KG1 (cell line): ENCODE measurements around the gene FAIM2.
"Not testable (repeated sequence)": the region's sequence is repeated elsewhere in the genome, so short reads cannot be mapped to it uniquely, and the experiment has no call there.

ENCODE experiments used
- DNase-seq: peaks from one replicate; lab custom pipeline; 2025; lab: John Stamatoyannopoulos, UW

FAIM2 gene

GRCh38 chr12:49893753-49894750, 9.6 kb downstream of the FAIM2 start:
- no peak for DNase-seq

DNA sequence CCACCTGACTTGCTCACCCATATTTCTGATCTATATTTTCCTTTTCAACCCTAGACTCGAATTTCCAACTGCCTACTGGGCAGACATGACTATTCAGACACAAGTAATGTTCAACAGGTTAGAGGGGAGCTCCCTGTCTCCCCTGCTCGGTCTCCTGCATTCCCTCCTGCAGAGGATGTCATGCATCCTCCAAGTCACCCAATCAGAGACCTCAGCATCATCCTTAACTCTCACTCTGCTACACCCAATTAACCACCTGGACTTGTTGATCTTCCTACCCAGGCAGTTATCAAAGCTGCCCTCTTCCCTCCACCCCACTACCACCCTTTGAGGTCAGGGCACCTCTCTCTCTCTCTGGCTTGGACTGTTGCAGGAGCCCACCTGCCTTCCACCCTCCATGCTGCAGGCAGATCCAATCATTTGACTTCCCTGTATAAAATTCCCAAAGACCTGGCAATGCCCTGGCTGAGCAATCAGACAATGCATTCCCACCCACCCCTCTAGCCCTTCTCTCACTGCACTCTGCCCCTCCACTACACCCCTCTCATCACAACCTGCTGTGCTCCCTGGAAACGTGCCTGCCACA, 10.9 kb downstream of the FAIM2 start:
- DNase-seq: no peak

DNA sequence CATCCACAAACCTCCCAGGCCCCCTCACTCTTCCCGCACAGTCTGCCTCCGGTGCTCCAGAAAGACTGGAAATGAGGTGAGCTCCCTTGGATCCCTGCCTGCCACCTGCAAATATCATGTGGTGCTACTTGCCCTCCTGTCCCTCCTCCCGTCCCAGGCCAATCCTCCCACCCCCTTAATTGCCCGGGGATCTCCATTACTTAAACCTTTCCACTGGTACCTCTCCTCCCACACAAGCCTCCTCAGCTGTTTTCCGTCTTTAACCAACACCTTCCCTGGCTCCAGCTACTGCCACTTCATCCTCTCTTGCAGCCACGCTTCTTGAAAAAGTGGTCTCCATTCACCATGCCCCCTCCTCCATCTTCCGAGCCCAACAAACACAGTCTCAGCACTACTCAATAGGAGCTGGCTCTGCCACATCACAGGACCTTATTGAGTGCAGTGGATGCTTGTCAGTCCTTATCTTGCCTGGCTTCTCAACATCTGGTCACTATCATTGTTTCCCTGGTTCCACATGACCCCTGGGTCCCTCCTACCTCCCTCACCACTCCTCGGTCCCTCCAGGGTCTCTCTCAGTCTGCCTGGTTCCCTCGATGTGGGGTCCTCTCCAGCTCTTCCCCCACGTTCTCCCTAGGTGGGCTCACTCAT, 11.5 kb downstream of the FAIM2 start:
- no peak for DNase-seq

GRCh38 chr12:49891476-49891875, 12.2 kb downstream of the FAIM2 start:
- no peak for DNase-seq

- no peak for DNase-seq
These were observed 12.7 kb downstream of the FAIM2 start for GRCh38 chr12:49891012-49891411.

DNA sequence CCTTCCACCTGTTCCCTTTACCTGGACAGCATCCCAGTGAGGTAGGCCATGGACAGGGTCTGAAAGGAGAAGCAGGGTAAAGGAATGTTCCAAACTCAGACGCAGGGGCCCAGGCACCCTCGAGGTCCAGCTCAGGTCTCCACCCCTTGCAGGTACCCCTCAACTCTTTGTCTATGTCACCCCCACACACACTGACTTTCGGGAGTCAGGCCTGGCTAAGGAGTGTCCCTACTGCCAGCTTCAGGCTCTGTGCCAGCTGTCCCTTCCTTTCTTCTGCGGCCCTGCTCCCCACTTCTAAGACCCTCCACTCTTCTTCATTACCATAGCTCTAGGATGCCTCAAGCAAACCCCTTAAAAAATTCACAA, 13.6 kb downstream of the FAIM2 start:
- no peak for DNase-seq

DNA sequence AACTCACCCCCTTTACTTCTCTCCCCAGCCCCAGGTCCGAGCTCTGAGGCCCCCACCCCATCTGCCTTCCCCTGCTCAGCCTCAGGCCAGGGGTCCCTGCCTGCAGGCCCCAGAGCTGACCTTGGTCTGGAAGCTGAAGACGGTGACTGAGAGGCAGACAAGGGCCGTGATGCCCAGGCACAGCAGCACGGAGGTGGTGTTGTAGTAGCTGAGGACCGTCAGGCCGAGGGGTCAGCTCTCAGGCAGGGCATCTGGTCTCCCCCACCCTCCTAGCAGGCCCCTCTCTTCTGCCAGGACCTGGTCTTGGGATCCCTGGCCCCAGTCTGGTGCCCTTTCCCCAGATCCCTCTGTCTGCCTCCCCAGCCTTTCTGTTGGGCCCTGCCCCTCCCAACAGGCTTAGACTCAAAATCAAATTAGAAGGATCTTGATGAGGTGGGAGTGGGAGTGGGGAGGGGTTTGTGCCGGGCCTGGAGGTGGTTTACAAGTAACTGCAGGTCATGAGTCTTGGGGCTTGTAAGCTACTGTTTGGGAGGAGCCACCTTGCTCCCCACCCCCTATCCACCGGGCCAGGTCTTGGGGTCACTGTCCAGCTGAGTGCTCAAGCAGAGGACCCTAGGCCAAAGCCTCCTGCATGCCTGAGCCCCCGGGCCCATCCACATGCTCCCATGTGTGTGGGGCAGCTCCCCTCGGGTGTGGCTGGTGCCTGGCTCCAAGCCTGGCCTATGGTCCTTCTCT, 14.2 kb downstream of the FAIM2 start:
- no peak for DNase-seq

DNA sequence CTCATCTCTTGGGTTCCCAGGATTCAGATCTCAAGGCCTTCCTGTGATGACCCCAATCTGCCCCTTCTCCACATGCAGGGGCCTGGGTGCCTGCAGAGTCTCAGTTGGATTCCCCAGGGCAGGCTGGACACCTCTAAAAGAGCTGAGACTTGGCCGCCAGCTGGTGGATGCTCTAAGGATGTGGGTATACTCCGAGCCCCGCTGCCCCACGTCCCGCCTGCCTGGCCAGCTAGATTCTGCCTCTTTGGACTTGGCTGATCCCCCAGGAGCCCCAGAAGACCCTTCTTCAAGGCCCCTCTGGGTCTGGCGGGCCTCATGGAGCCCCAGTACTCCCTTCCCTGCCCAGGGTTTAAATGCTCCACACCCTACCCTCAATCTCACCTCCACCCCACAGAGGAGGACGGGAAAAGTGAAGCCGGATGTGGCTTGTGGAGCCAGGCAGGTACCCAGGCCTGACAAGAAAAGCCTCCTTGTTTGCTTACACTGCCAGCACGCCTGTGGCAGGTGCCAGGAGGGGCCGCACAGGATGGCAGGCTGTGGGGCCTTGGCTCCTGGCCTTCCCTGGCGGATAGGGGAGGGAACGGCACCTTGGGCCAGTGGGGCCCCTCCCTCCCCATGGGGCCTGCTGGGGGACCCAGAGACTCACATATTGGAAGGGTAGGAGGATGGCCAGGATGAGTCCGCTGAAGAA, 15.1 kb downstream of the FAIM2 start:
- DNase-seq: no peak

DNA sequence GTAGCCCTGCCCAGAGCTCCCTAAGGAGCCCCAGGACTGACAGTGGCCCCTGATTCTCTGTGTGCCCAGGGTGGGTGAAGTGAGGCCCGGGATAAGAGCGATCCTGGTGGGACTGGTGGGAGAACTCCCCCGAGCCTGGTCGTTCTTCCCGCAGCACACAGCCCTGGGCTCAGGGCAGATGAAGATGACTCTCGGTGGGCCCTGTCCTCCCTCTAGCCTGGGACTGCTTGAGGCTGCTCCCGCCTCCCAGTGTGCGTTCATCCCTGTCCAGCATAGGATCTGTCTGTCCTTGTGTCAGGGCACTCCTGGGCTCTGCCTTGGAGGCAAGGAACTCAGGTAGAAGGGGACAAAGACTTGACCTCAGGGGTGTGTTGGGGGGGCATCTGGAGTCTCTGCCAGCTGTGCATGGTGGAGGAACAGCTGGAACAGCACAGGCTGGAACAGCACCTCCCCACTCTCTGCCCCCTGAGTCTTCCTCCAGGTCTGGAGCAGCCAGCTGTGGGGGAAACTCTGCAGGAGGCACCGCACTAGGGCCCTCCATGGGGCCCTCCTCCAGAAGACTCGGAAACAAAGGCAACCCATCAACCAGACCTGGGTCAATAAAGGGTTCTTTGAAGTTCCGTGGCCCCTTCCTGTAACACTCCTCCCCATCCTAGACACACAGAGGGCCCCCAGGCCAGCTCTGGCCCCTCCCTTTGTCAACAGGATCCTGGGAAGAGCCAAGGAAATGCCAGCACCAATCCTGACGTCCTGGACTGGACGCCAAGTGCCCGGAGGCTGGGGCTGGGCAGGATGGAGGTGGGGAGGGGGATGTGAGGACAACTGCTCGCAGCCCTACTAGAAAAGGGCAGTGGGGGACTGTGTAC, 15.9 kb downstream of the FAIM2 start:
- no peak for DNase-seq

- no peak for DNase-seq
These were observed 16.6 kb downstream of the FAIM2 start for GRCh38 chr12:49887091-49887490.

DNA sequence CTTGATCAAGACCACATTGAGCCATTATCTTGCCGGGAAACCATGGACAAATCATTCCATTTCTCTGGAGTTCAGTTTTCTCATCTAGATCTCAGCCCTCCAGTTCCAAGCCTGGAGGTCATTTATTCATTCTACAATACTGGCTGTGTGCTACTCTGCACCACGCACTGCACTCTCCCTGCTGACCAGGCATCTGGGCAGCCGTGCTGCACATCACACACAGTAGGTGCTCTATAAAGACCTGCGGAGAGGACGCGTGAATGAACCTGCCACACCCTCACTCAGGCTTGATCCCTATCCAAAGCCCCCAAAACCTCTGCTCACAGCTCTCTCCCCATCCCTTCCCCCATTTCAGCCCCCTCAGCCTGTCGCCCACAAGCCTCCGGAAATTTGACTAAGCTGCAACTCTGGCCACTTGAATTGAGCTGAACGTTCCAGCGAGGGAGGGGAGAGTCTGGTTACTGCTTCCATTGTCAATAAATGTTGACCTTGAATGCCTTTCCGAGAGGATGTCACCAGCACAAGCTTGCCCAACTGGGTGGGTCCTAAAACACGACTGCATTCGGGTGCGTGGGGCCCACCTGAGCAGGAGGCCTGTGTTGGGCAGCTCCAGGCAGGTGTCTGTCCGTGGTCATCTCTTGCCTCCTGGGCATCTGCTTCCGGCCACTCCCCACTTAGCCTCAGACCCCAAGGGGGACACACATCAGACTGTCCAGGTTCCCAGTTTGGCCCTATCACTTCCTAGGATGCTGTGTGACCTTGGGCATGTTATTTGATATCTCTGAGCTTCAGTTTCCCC, 17.8 kb downstream of the FAIM2 start:
- no peak for DNase-seq

DNA sequence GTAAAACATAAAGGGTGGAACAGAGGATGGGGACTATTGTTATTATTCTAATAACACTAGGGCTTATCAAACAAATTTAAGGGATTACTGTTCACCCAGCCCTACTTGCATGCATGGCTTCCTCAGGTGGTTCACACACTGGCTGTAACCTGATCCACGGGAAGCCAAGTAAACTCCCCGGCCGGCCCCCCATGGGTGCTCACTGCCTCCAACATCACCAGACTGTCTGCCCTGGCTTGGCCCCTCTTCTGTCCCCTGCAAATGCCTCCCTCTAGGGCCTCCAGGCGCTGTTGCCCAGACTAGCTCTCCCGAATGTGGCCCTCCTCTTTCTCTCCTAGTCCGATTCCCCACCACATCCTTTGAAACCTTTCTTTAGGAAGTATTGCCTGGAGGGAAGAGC, 18.6 kb downstream of the FAIM2 start:
- no peak for DNase-seq

DNA sequence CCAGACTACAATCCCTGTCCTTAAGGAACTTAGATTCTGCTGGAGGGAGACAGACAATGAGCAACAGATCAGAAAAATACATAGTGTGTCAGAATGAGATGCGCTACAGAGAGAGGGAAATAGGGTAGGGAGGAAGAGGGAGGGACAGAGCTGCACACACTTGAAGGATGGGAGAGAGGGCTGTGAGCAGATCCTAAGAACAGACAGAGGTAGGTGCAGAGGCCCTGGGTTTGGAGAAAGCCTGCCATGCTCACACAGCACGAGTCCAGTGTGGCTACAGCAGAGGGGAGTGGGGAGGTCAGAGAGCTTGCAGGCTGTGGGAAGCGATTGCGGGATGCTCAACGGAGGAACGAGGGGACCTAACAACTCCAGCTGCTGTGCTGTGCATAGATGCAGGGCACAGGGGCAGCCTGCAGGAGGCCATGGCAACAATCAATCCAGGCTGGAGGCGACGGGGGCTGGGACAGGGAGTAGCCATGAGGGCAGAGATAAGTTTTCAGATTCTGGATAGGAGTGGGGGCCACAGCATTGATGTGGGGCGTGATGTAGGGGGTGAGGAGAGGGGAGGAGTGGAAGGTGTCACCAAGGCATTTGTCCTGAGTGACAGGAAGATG, 20.7 kb downstream of the FAIM2 start:
- no peak for DNase-seq

DNA sequence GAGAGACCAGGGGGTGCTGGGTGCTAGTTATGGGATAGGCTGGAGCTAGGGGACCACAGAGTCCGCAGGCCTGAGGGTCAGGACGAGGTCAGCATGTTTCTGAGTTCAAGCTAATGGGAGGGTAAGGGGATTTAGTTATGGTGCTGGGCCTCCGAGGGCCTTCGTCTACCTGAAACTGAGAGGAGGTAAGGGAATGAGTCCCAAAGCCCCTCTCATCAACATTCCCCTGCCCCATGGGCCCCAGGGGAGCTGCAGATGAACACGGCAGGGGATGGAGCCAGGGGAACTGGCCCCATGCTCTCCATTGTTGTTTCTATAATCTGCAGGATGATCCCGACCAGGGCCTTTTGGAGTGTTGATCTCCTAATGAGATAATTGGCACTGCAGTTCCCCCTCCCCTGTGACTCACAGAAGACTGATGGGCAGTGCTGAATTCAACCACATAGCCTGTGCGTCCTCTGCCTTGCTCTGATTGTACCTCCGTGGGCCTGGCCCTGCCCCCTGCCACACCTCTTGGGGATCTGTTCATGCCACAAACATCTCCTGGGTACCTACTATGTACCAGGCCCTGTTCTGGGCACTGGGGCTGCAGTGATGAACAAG, 21.4 kb downstream of the FAIM2 start:
- DNase-seq: no peak

DNA sequence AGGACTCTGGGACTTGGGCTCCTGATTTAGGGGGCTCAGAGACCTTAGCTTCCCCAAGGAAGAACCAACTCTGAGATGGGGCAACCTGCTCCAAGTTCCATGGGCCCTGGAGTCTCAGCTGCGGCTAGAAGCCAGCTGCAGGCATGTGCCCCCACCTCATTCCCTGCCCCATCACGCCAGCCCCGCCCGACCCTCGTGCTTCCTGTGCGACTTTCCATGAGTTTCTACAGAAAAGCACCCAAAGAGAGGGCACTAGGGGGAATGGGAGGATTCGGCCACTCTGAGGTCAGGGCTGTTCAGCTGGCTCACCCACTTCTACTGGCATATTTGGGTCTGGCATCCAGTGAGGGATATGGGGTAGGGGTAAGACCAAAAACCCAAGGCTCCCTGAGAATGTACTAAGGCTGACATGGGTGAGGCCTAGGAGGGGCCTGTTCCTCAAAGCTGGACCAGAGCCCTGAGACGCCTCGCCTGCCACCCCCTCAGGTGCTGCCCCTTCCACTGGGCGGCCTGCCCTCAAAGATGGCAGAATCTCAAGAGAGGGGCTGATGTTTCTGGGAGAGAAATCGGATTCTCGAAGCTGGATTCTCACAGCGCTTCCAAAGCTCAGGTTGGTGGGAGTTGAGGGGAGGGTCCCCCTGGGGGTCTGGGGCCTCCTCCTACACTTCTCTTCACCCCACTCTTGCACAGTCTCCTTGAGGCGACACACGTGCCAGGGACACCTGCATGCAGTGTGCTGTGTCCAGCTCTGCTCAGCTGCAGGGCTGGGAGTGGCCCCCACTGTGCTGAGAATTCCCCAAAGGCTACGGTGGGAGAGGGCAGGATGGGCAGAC, 22.1 kb downstream of the FAIM2 start:
- no peak for DNase-seq

- DNase-seq: no peak
These were observed 22.8 kb downstream of the FAIM2 start for GRCh38 chr12:49880756-49881414.

GRCh38 chr12:49879065-49879464, 24.6 kb downstream of the FAIM2 start:
- DNase-seq: not testable (repeated sequence)

DNA sequence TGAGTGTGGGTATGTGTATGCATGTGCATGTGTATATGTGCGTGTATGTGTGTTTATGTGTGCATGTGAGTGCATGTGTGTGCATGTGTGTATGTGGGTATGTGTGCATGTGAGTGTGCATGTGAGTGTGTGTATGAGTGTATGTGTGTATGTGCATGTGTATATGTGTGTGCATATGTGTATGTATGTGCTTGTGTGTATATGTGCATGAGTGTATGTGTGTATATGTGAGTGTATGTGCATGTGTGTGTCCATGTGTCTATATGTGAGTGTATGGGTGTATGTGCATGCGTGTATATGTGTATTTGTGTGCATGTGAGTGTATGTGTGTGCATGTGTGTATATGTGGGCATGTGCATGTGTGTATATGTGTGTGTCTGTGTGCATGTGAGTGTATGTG, 25.7 kb downstream of the FAIM2 start:
- no peak for DNase-seq
